ENCODE data around the gene FKBP5. TPM values are rescaled to one million over a fixed set of nuclear protein-coding genes. Genes with fewer than 3 reads are reported as not detected.
A peak's percentile ranks its signal among the peaks of the same experiment; 100 is the strongest.
"Not testable (repeated sequence)": the region's sequence is repeated elsewhere in the genome, so short reads cannot be mapped to it uniquely, and the experiment has no call there.

The FKBP5 gene
- total and polyA plus RNA-seq, 7 donors, result 52.9 to 326 (median 200) TPM

- no peak overlapping the region for H3K27ac ChIP-seq
- DNase-seq, result no peak
- TF ChIP-seq POLR2A (IDR thresholded peaks at IDR 0.05) (no peak), CTCF (IDR thresholded peaks at IDR 0.05) (no peak), POLR2AphosphoS5 (IDR thresholded peaks at IDR 0.05) (no peak), EP300 (IDR thresholded peaks at IDR 0.05) (no peak)
- intact Hi-C loops (cut with DNase I), result no loop called here
- no peaks in the 10 kb centered on the region for H3K27me3 ChIP-seq
- no peaks in the 10 kb centered on the region for H3K4me1 ChIP-seq
- H3K4me3 ChIP-seq, result no peak overlapping the region
- peaks cover 0 to 3% (median 0%) of the 10 kb centered on the region in 4 donors for H3K9me3 ChIP-seq
- 76 to 86% methylated on average over 3 of the region's 3 CpGs for WGBS, 2 donors
- H3K36me3 ChIP-seq, result no peaks in the 10 kb centered on the region
Observed at GRCh38 chr6:35706468-35706867, 17.8 kb upstream of the FKBP5 start.

- no peaks in the 10 kb centered on the region for H3K27me3 ChIP-seq
- H3K4me3 ChIP-seq, result no peak overlapping the region
- TF ChIP-seq POLR2A (IDR thresholded peaks at IDR 0.05) (no peak), POLR2AphosphoS5 (IDR thresholded peaks at IDR 0.05) (no peak), EP300 (IDR thresholded peaks at IDR 0.05) (no peak), CTCF (IDR thresholded peaks at IDR 0.05) (no peak)
- no peak overlapping the region for H3K27ac ChIP-seq
- H3K9me3 ChIP-seq, result peaks cover 0 to 3% (median 0%) of the 10 kb centered on the region in 4 donors
- intact Hi-C loops (cut with DNase I), result no loop called here
- no peaks in the 10 kb centered on the region for H3K4me1 ChIP-seq
- peak; percentile 36 for DNase-seq
- no peaks in the 10 kb centered on the region for H3K36me3 ChIP-seq
Observed at GRCh38 chr6:35703554-35703953, 14.8 kb upstream of the FKBP5 start.

GRCh38 chr6:35698858-35699257 lies 10.1 kb upstream of the FKBP5 start:
- no peak for TF ChIP-seq POLR2AphosphoS5 (IDR thresholded peaks at IDR 0.05)
- TF ChIP-seq POLR2A (IDR thresholded peaks at IDR 0.05), result no peak
- no peak for TF ChIP-seq CTCF (IDR thresholded peaks at IDR 0.05)
- no peak for TF ChIP-seq EP300 (IDR thresholded peaks at IDR 0.05)

GRCh38 chr6:35698430-35698829 lies 9.7 kb upstream of the FKBP5 start:
- H3K4me1 ChIP-seq; H3K9me3 ChIP-seq; H3K36me3 ChIP-seq; DNase-seq; H3K27ac ChIP-seq; intact Hi-C loops (cut with DNase I); H3K27me3 ChIP-seq; H3K4me3 ChIP-seq: not testable (repeated sequence)
- WGBS, 2 donors, result 91 to 94% methylated on average over 7 of the region's 7 CpGs

More at GRCh38 chr6:35698858-35699257, 10.1 kb upstream of the FKBP5 start:
- no peak for DNase-seq
- Histone ChIP-seq H3K4me3 (no peak overlapping the region), H3K4me1 (no peaks in the 10 kb centered on the region), H3K36me3 (no peaks in the 10 kb centered on the region), H3K9me3 (peaks cover 0 to 2% (median 0%) of the 10 kb centered on the region in 4 donors), H3K27me3 (no peaks in the 10 kb centered on the region), H3K27ac (no peak overlapping the region)
- 92 to 93% methylated on average over 3 of the region's 3 CpGs for WGBS, 2 donors
- intact Hi-C loops (cut with DNase I), result no loop called here

GRCh38 chr6:35694462-35694861 lies 5.7 kb upstream of the FKBP5 start:
- H3K4me3 ChIP-seq, result no peak overlapping the region
- H3K27ac ChIP-seq, result no peak overlapping the region

More at GRCh38 chr6:35694462-35694861, 5.7 kb upstream of the FKBP5 start:
- no peaks in the 10 kb centered on the region for H3K9me3 ChIP-seq
- intact Hi-C loops (cut with DNase I), result no loop called here
- WGBS, 2 donors, result 75 to 87% methylated on average over 2 of the region's 2 CpGs
- H3K36me3 ChIP-seq, result no peaks in the 10 kb centered on the region
- no peak for DNase-seq
- H3K27me3 ChIP-seq, result no peaks in the 10 kb centered on the region
- peaks cover 0 to 26% (median 24%) of the 10 kb centered on the region in 4 donors for H3K4me1 ChIP-seq
- TF ChIP-seq POLR2A (IDR thresholded peaks at IDR 0.05) (no peak), CTCF (IDR thresholded peaks at IDR 0.05) (no peak), POLR2AphosphoS5 (IDR thresholded peaks at IDR 0.05) (no peak), EP300 (IDR thresholded peaks at IDR 0.05) (no peak)
